HL-60 (cell line): Measurements from ENCODE around the gene MAP2.

ENCODE experiments used
- DNase-seq, 2 experiments: peaks; one replicate each; pipeline ENCODE4 v3.0.0-alpha.2; 2010 to 2020; ENCODE audit warnings: low read depth in 1 of 2, low spot score in 1 of 2
- H3K27ac ChIP-seq: fragments of 250-450 bp; sonication (Bioruptor Pico); replicated peaks from 2 replicates; pipeline ENCODE4 v1.5.1; 2020; ENCODE audit warnings: mild to moderate bottlenecking, moderate library complexity
- H3K27me3 ChIP-seq: fragments of 250-450 bp; sonication (Bioruptor Pico); 2 replicates; pipeline ENCODE4 v1.5.1; 2021; ENCODE audit warnings: mild to moderate bottlenecking, moderate library complexity; ENCODE audit not compliant: insufficient read depth, poor library complexity, severe bottlenecking
- H3K4me3 ChIP-seq: replicated peaks from 2 replicates; pipeline ENCODE4 v1.5.1; 2011; ENCODE audit warnings: mild to moderate bottlenecking, control low read depth, low read length; ENCODE audit not compliant: insufficient read depth
- CTCF ChIP-seq: IDR thresholded peaks from one replicate; pipeline ENCODE4 v1.5.1; 2011; ENCODE audit warnings: low read length, control low read depth, inconsistent platforms; ENCODE audit not compliant: insufficient read depth
- GABPA ChIP-seq: IDR thresholded peaks from 2 replicates; pipeline ENCODE4 v1.6.1; 2012; ENCODE audit warnings: low read depth
- POLR2AphosphoS5 ChIP-seq: IDR thresholded peaks from 2 replicates; pipeline ENCODE4 v1.6.1; 2012; ENCODE audit warnings: low read depth
- REST ChIP-seq: IDR thresholded peaks from 2 replicates; pipeline ENCODE4 v1.6.1; 2012; ENCODE audit warnings: low read depth; ENCODE audit not compliant: insufficient replicate concordance
- SPI1 ChIP-seq: IDR thresholded peaks from 2 replicates; pipeline ENCODE4 v1.6.1; 2012; ENCODE audit warnings: low read depth, mild to moderate bottlenecking, borderline replicate concordance

MAP2 gene

GRCh38 chr2:209536363-209536762 is 112.5 kb downstream of the MAP2 start:
- DNase-seq: no peak
- Histone ChIP-seq H3K4me3 (no peak overlapping the region), H3K27ac (no peak overlapping the region), H3K27me3 (no peaks in the 10 kb centered on the region)
- no peak for TF ChIP-seq SPI1
- TF ChIP-seq CTCF: no peak
- no peak for TF ChIP-seq GABPA
- no peak for TF ChIP-seq POLR2AphosphoS5
- no peak for TF ChIP-seq REST

GRCh38 chr2:209547726-209548125 is 123.9 kb downstream of the MAP2 start:
- H3K27me3 ChIP-seq: no peaks in the 10 kb centered on the region
- TF ChIP-seq REST: no peak
- no peak for TF ChIP-seq CTCF
- no peak for TF ChIP-seq GABPA
- TF ChIP-seq POLR2AphosphoS5: no peak
- TF ChIP-seq SPI1: no peak
- H3K27ac ChIP-seq: no peak overlapping the region
- DNase-seq: no peak
- no peak overlapping the region for H3K4me3 ChIP-seq

- Histone ChIP-seq H3K4me3 (no peak overlapping the region), H3K27me3 (no peaks in the 10 kb centered on the region), H3K27ac (no peak overlapping the region)
- peak in 1 of 2 experiments; percentile 42 for DNase-seq
- TF ChIP-seq REST: no peak
- TF ChIP-seq GABPA: no peak
- TF ChIP-seq SPI1: no peak
- TF ChIP-seq CTCF: no peak
- TF ChIP-seq POLR2AphosphoS5: no peak
These were observed 125.7 kb downstream of the MAP2 start for GRCh38 chr2:209549589-209549988.
